Endothelial cell (in vitro differentiated cells): ENCODE data around the gene IST1. TPM values are rescaled to one million over a fixed set of nuclear protein-coding genes. Genes with fewer than 3 reads are reported as not detected.

Source experiments
- DNase-seq: peaks from one replicate; pipeline ENCODE4 v3.0.0; 2021; ENCODE audit warnings: low spot score
- H3K27ac Mint-ChIP-seq: one replicate; pipeline ENCODE4 v1.8.0; 2021; ENCODE audit warnings: mixed read lengths, inconsistent platforms; ENCODE audit not compliant: unreplicated experiment
- H3K27me3 Mint-ChIP-seq: one replicate; pipeline ENCODE4 v1.8.0; 2021; ENCODE audit warnings: mild to moderate bottlenecking, moderate library complexity, mixed read lengths, inconsistent platforms; ENCODE audit not compliant: unreplicated experiment
- H3K36me3 Mint-ChIP-seq: one replicate; pipeline ENCODE4 v1.8.0; 2021; ENCODE audit warnings: mild to moderate bottlenecking, low read depth, mixed read lengths, inconsistent platforms; ENCODE audit not compliant: unreplicated experiment
- H3K4me1 Mint-ChIP-seq: one replicate; pipeline ENCODE4 v1.8.0; 2021; ENCODE audit warnings: mild to moderate bottlenecking, mixed read lengths, inconsistent platforms; ENCODE audit not compliant: unreplicated experiment
- H3K4me3 Mint-ChIP-seq: one replicate; pipeline ENCODE4 v1.8.0; 2021; ENCODE audit warnings: mild to moderate bottlenecking, mixed read lengths, inconsistent platforms; ENCODE audit not compliant: unreplicated experiment
- H3K9me3 Mint-ChIP-seq: one replicate; pipeline ENCODE4 v1.8.0; 2021; ENCODE audit warnings: mixed read lengths, inconsistent platforms; ENCODE audit not compliant: unreplicated experiment
- total RNA-seq: library from RNA; stranded (reverse); fragmentation: NEBNext Ultra II Directional; extraction: Animal tissue kit (Norgen Biotek cat#: 25700); gene quantifications from one replicate; pipeline ENCODE4 v1.2.1, GENCODE V29; 2021; ENCODE audit not compliant: unreplicated experiment
- TF ChIP-seq, protein P1 (sequence below): fragments of 200-600 bp; sonication (generic); IDR thresholded peaks from one replicate; pipeline ENCODE4 v1.5.0; 2021; ENCODE audit warnings: antibody characterized with exemption; ENCODE audit not compliant: unreplicated experiment

The IST1 gene
- total RNA-seq, 1 donor from 2014 or later, result 247 TPM

DNA sequence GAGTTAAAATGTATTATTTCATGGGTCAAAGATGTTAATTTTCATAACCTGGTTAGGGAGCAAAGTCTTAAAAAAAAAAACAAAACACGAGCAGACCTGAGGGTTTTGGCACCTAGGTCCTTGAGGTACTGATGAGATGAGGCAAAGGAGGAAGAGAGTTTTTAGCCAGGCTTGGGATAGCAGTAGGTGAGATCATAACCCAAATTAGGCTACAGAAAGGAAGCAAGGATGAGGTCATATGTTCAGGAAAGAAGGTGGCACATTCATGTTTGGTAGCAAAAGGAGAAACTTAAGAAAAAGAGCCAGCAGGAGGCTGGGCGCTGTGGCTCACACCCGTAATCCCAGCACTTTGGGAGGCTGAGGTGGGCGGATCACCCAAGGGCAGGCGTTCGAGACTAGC, 46.7 kb upstream of the IST1 start:
- peak overlapping the region; percentile 20 for H3K4me3 Mint-ChIP-seq
- peak overlapping the region; percentile 3 for H3K27ac Mint-ChIP-seq
- DNase-seq, result no peak
- H3K9me3 Mint-ChIP-seq, result no peaks in the 10 kb centered on the region
- H3K4me1 Mint-ChIP-seq, result peaks cover 11% of the 10 kb centered on the region
- TF ChIP-seq, protein P1, sequence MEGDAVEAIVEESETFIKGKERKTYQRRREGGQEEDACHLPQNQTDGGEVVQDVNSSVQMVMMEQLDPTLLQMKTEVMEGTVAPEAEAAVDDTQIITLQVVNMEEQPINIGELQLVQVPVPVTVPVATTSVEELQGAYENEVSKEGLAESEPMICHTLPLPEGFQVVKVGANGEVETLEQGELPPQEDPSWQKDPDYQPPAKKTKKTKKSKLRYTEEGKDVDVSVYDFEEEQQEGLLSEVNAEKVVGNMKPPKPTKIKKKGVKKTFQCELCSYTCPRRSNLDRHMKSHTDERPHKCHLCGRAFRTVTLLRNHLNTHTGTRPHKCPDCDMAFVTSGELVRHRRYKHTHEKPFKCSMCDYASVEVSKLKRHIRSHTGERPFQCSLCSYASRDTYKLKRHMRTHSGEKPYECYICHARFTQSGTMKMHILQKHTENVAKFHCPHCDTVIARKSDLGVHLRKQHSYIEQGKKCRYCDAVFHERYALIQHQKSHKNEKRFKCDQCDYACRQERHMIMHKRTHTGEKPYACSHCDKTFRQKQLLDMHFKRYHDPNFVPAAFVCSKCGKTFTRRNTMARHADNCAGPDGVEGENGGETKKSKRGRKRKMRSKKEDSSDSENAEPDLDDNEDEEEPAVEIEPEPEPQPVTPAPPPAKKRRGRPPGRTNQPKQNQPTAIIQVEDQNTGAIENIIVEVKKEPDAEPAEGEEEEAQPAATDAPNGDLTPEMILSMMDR, result no peak
- peaks cover 8% of the 10 kb centered on the region for H3K27me3 Mint-ChIP-seq
- H3K36me3 Mint-ChIP-seq, result peaks cover 36% of the 10 kb centered on the region

DNA sequence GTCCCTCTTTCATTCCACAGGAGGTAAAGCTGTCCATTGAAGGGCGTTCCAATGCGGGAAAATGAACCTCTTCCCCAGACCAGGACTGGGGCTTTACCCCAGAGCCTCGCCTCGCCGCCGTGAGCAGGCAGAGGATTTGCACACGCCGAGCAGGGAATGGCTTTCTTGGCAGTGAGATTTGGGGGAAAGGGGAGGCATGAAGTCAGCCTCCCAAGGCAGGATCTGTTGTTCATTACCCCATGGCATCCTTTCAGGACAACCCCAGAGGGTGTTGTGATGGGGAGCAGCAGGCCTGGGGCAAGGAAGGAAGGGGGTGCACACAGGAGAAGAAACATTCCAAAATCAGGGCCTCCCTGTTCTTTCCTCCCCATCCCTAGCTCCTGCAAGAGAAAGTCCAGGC, 43.6 kb upstream of the IST1 start:
- Mint-ChIP-seq H3K36me3 (peaks cover 41% of the 10 kb centered on the region), H3K4me1 (peaks cover 8% of the 10 kb centered on the region), H3K27me3 (peaks cover 7% of the 10 kb centered on the region), H3K9me3 (no peaks in the 10 kb centered on the region), H3K4me3 (no peak overlapping the region), H3K27ac (no peak overlapping the region)
- no peak for DNase-seq
- TF ChIP-seq, protein P1, result no peak

DNA sequence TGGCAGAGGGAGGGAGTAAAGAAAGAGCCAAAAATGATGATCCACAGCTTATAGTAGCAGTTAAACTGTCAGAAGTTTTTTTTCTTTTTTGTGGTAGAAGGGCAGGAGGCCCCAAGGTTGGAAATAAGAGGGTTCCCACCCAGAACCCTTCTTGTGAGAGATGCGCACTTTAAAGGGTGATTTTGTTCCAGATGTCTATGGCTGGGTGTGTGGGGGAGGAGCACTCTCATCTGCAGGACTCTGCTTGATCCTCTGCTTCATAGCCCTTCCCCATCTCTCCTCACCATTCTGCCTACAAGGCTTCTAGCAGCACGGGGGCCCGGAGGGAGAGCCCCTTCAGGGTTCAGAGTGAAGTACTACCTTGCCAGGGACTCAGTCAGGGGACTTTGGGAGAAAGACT, 43.2 kb upstream of the IST1 start:
- no peaks in the 10 kb centered on the region for H3K9me3 Mint-ChIP-seq
- H3K4me3 Mint-ChIP-seq, result no peak overlapping the region
- TF ChIP-seq, protein P1, result no peak
- no peak for DNase-seq
- H3K27me3 Mint-ChIP-seq, result peaks cover 7% of the 10 kb centered on the region
- H3K4me1 Mint-ChIP-seq, result peaks cover 4% of the 10 kb centered on the region
- H3K27ac Mint-ChIP-seq, result no peak overlapping the region
- peaks cover 39% of the 10 kb centered on the region for H3K36me3 Mint-ChIP-seq

DNA sequence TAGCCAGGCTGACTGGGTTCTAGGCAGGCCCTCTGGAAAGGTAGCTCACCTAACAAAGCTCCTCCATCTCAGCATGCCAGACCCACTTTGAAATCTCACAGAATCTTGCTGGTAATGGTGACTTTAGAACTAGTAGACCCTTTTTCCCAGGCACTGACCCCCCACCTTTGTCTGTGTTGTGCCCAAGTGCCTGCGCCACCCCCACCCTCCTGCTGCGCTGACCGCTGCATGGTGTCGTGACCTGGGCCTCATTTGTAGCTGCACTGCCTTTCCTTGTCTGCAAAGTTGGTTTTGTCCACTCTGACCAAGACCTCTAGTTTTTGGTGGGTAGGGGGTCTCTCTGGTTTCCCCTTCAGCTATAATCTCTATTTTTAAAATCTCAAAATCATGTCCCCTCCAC, 42.8 kb upstream of the IST1 start:
- Mint-ChIP-seq H3K27me3 (peaks cover 7% of the 10 kb centered on the region), H3K9me3 (no peaks in the 10 kb centered on the region), H3K27ac (no peak overlapping the region), H3K36me3 (peaks cover 35% of the 10 kb centered on the region), H3K4me3 (peak overlapping the region; percentile 31), H3K4me1 (no peaks in the 10 kb centered on the region)
- TF ChIP-seq, protein P1, result no peak
- no peak for DNase-seq

DNA sequence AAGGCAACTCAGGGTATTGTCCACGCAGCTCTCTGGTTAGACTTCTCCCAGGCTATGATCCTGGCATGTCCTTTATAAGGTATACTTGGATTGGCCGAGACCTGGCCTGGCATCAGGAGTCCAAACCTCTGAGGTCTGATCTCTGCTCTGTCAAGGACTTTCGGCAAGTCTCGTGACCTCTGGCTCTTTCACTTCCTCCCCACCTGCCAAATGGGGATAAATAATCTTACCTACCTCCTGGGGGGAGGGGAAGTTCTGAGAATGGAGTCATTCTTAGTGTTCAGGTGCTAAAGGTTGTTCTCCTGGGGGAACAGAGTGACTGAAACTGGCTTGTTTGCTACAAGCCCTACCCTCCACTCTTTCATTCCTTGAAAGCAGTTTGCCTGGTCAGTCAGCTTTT, 41.9 kb upstream of the IST1 start:
- H3K36me3 Mint-ChIP-seq, result peaks cover 27% of the 10 kb centered on the region
- no peaks in the 10 kb centered on the region for H3K4me1 Mint-ChIP-seq
- TF ChIP-seq, protein P1, result no peak
- peak overlapping the region; percentile 36 for H3K27ac Mint-ChIP-seq
- H3K4me3 Mint-ChIP-seq, result no peak overlapping the region
- H3K27me3 Mint-ChIP-seq, result peaks cover 7% of the 10 kb centered on the region
- no peak for DNase-seq
- H3K9me3 Mint-ChIP-seq, result no peaks in the 10 kb centered on the region
